ENCODE data around the gene ZNF664. TPM values are rescaled to one million over a fixed set of nuclear protein-coding genes. Genes with fewer than 3 reads are reported as not detected.

Gene ZNF664
- total RNA-seq, result 43.4 and 49.3 TPM in 2 replicates

DNA sequence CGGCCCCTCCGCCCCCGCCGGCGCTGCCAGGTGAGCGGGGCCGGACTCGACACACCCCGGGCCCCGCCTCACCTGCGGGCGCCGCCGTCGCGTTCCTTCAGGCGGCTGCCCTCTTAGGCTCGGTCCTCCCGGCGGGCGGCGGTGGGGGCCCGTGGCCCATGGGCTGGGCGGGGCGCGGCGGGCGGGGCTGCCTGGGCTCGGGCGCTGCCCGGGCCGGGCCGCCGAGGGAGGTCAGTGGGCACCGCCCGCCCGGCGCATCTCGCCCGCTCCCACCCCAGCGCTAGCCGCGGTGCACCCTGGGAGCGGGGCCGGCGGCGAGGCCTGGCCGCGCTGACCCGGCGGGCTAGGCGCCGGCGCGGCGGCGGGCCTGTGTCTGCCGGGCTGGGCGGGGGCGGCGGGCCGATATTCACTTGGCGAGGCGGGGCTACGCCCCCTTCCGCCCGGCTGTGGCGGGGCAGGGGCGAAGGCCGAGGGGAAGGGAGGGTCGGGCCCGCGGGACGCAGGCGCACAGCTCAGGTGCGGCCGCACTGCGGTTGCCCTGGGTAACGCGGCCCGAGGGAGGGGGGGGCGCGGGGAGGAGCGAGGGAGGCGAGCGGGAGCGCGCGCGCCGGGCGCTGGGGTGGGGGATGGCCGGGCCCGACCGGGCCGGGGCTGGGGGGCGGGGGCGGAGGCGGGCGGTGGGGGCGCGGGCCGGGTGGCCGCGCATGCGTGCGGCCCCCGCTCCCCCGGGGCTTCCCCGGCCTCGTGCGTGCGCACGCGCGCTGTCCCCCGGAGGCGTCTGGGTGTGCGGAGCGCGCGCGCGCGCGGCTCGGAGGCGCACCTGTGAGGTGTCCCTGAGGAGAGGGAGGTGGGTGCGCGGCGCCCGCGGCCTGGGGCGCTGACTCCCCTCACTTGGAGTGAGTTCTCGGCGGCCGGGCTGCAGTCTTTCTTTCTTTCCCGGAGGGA is at the start of gene ZNF664, which contains the start of gene CCDC92:
Gene ZNF664 (plus strand): TSS at position 759 of the 945 bp plus-strand sequence. CDS start 38,930 bp downstream, outside the sequence.
Gene CCDC92 (minus strand): TSS at position 375 of the 945 bp plus-strand sequence. CDS start 28,526 bp downstream, outside the sequence.

Small RNAs within 50 kb of the gene (small RNA-seq; reads per million reads assigned to genes)
- not detected for gene AC068790.4
- 0.08 reads per million for gene AC068790.6

Other genes with a start within 250 kb of the ZNF664 start
- 0.73 and 2.7 TPM in 2 replicates for gene DNAH10, start 210.9 kb upstream of the ZNF664 start, total RNA-seq
- gene CCDC92, start 384 bp upstream of the ZNF664 start, total RNA-seq, result 7.8 and 8.8 TPM in 2 replicates

Data from subcutaneous preadipocyte (primary cell).